GM12878 (cell line): Measurements from ENCODE around the gene CACNG8. TPM values are rescaled to one million over a fixed set of nuclear protein-coding genes. Genes with fewer than 3 reads are reported as not detected.

Source experiments
- ATAC-seq: fragments of 200-7000 bp; cut with Tn5 transposase; 3 replicates; pipeline ENCODE4 v1.9.1; 2020; ENCODE audit warnings: mild to moderate bottlenecking, moderate library complexity
- BruUV-seq: library from RNA; stranded (reverse); fragments of 400-500 nt; replicated peaks from 2 replicates; lab custom pipeline; 2021; lab: Mats Ljungman, UMichigan
- CTCF ChIA-PET: fragments of 300-600 bp; sonication (Branson Sonifier 250); formaldehyde crosslinking; extraction: SDS; loops from one replicate; lab custom pipeline; 2021; ENCODE audit warnings: inconsistent platforms; lab: Yijun Ruan, JAX
- POLR2A ChIA-PET: fragments of 350-600 bp; formaldehyde crosslinking; extraction: SDS; loops from one replicate; lab custom pipeline; 2021; ENCODE audit warnings: inconsistent platforms; lab: Charles Lee
- RAD21 ChIA-PET: fragments of 300-600 bp; sonication (Branson Sonifier 250); formaldehyde crosslinking; loops from one replicate; lab custom pipeline; 2023; ENCODE audit warnings: antibody characterized with exemption; ENCODE audit not compliant: unreplicated experiment; lab: Charles Lee
- SMC1A ChIA-PET: fragments of 300-600 bp; sonication (Branson Sonifier 250); formaldehyde crosslinking; loops from one replicate; lab custom pipeline; 2023; ENCODE audit not compliant: unreplicated experiment, uncharacterized antibody; lab: Charles Lee
- DNase-seq: peaks from one replicate; pipeline ENCODE4 v3.0.0-alpha.2; 2011; ENCODE audit warnings: low read depth, low spot score
- FAIRE-seq: peaks from 3 replicates; lab custom pipeline; 2011; peaks lifted over from hg19 to GRCh38; lab: Jason Lieb, UNC
- H2AFZ ChIP-seq: 2 replicates; pipeline ENCODE4 v1.6.0; 2011; ENCODE audit warnings: low read depth, low read length, control low read depth; ENCODE audit not compliant: control insufficient read depth
- H3K27ac ChIP-seq: 2 replicates; pipeline ENCODE4 v1.5.1; 2011; ENCODE audit warnings: control low read depth; ENCODE audit not compliant: control insufficient read depth, insufficient read depth
- H3K27me3 ChIP-seq, 2 experiments: replicated peaks in 1 of 2; 2 replicates each; pipeline versions ENCODE4 v1.6.0 to v1.6.1; 2011; ENCODE audit warnings: low read length in 1 of 2; ENCODE audit not compliant: control insufficient read depth in 2 of 2, insufficient read depth in 2 of 2
- H3K36me3 ChIP-seq, 2 experiments: 2 replicates each; pipeline ENCODE4 v1.5.1; 2011; ENCODE audit warnings: low read length in 1 of 2; ENCODE audit not compliant: control insufficient read depth in 2 of 2, insufficient read depth in 2 of 2
- H3K4me1 ChIP-seq: 2 replicates; pipeline ENCODE4 v1.6.1; 2011; ENCODE audit warnings: mild to moderate bottlenecking, low read length, moderate library complexity, mixed read lengths; ENCODE audit not compliant: control insufficient read depth, insufficient read depth
- H3K4me2 ChIP-seq: 2 replicates; pipeline ENCODE4 v1.6.0; 2011; ENCODE audit warnings: control low read depth; ENCODE audit not compliant: control insufficient read depth, insufficient read depth
- H3K4me3 ChIP-seq: fragments of 200-600 bp; sonication (generic); 2 replicates; pipeline ENCODE4 v1.5.1; 2016
- H3K79me2 ChIP-seq: 2 replicates; pipeline ENCODE4 v1.6.0; 2011; ENCODE audit warnings: low read length; ENCODE audit not compliant: control insufficient read depth, insufficient read depth
- H3K9ac ChIP-seq: 2 replicates; pipeline ENCODE4 v1.8.0; 2011; ENCODE audit warnings: low read length, control low read depth, mixed read lengths; ENCODE audit not compliant: control insufficient read depth, insufficient read depth
- H3K9me3 ChIP-seq: replicated peaks from 3 replicates; pipeline ENCODE4 v1.5.1; 2011; ENCODE audit warnings: mild to moderate bottlenecking, low read length; ENCODE audit not compliant: control insufficient read depth, insufficient read depth
- H4K20me1 ChIP-seq: 2 replicates; pipeline ENCODE4 v1.6.0; 2011; ENCODE audit not compliant: control insufficient read depth, insufficient read depth
- DPF2 ChIP-seq: fragments of 450-650 bp; IDR thresholded peaks from 2 replicates; pipeline ENCODE4 v1.6.1; 2017; ENCODE audit warnings: mild to moderate bottlenecking
- HDGF ChIP-seq: fragments of 450-650 bp; IDR thresholded peaks from 2 replicates; pipeline ENCODE4 v1.6.1; 2016; ENCODE audit warnings: antibody characterized with exemption
- HSF1 ChIP-seq: fragments of 150-350 bp; IDR thresholded peaks from 2 replicates; pipeline ENCODE4 v1.6.1; 2014; ENCODE audit warnings: mild to moderate bottlenecking, low read depth, low read length
- IRF4 ChIP-seq: IDR thresholded peaks from 2 replicates; pipeline ENCODE4 v1.6.1; 2011; ENCODE audit warnings: low read depth, low read length
- MTA2 ChIP-seq: fragments of 450-650 bp; IDR thresholded peaks from 2 replicates; pipeline ENCODE4 v1.6.1; 2016; ENCODE audit warnings: low read depth, mild to moderate bottlenecking, moderate library complexity
- NKRF ChIP-seq: fragments of 450-650 bp; conservative IDR thresholded peaks from 2 replicates; pipeline ENCODE4 v1.6.1; 2017; ENCODE audit warnings: mild to moderate bottlenecking, moderate library complexity
- POLR2A ChIP-seq: IDR thresholded peaks from 2 replicates; pipeline ENCODE4 v1.6.1; 2011; ENCODE audit warnings: low read depth, mild to moderate bottlenecking, low read length
- RFX5 ChIP-seq: IDR thresholded peaks from 2 replicates; pipeline ENCODE4 v1.6.1; 2011; ENCODE audit warnings: low read depth, low read length, improper control_type of control experiment
- SMARCA5 ChIP-seq: fragments of 450-650 bp; IDR thresholded peaks from 2 replicates; pipeline ENCODE4 v1.6.1; 2017; ENCODE audit warnings: mild to moderate bottlenecking
- ZNF24 ChIP-seq: fragments of 450-650 bp; IDR thresholded peaks from 2 replicates; pipeline ENCODE4 v1.6.1; 2017; ENCODE audit warnings: antibody characterized with exemption, mild to moderate bottlenecking
- ZNF622 ChIP-seq: fragments of 450-650 bp; IDR thresholded peaks from 2 replicates; pipeline ENCODE4 v1.6.1; 2017; ENCODE audit warnings: mild to moderate bottlenecking, inconsistent platforms
- WGBS: methylation state at CpG from one replicate; pipeline ENCODE4 v1.1.6; 2016; ENCODE audit warnings: low lambda C conversion rate; ENCODE audit not compliant: insufficient replicate concordance, insufficient coverage; ENCODE audit errors: missing lambda C conversion rate; 5-methylcytosine and 5-hydroxymethylcytosine counted together
- in situ Hi-C: fragments of 300-500 bp; cut with MboI; formaldehyde crosslinking; loops from 9 replicates; pipeline ENCODE4 v1.14.3; 2018; ENCODE audit warnings: mixed read lengths
- intact Hi-C: fragments of 100-400 bp; cut with micrococcal nuclease; formaldehyde crosslinking; loops from one replicate; pipeline ENCODE4 v1.14.2; 2022; ENCODE audit not compliant: unreplicated experiment
- polyA plus RNA-seq, 11 experiments: library from polyadenylated mRNA; depleted of rRNA in 4 of 11; unstranded in 6 of 11; stranded (reverse) in 5 of 11; fragments of >200 nt; fragmentation: Nextera tagmentation in 4 of 11; fragmentation: Illumina TruSeq in 1 of 11; extraction: Ambion mirVana in 4 of 11; extraction: Trizol in 1 of 11; gene quantifications; 1 replicate in 1 of 11; 2 replicates in 10 of 11; pipeline versions ENCODE4 v1.2.1 to v1.2.3, GENCODE V29; 2011 to 2016; ENCODE audit warnings: inconsistent platforms in 2 of 11, missing spikeins in 2 of 11, low read depth in 1 of 11
- total RNA-seq, 4 experiments: library from RNA; depleted of rRNA in 3 of 4; stranded (reverse); fragments of >200 nt in 3 of 4; fragmentation: Illumina TruSeq in 1 of 4; extraction: Trizol in 1 of 4; gene quantifications; 2 replicates each; pipeline versions ENCODE4 v1.2.1 to v1.2.3, GENCODE V29; 2013 to 2021
- TF ChIP-seq, protein P1 (sequence below): IDR thresholded peaks from 2 replicates; pipeline ENCODE4 v1.6.1; 2012; ENCODE audit warnings: mild to moderate bottlenecking, low read depth, low read length

The CACNG8 gene
- total and polyA plus RNA-seq, 10 of the 15 experiments (the other 5 are each of a cell fraction or from before 2014, with no cell fraction given) = not detected

DNA sequence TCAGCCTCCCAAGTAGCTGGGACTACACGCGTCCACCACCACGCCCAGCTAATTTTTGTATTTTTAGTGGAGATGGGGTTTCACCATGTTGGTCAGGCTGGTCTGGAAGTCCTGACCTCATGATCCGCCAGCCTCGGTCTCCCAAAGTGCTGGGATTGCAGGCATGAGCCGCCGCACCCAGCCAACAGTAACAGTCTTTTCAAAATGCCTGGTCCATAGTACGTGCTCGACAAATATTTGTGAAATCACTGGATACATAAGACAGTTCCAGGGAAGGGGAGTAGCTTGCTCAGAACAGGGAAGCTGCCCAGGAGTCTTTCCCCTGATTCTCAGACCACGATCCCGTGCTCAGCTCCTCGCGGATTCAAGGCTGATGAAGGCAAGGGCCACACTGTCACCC is 59.2 kb downstream of the CACNG8 start (continued):
- TF ChIP-seq NKRF (no peak), RFX5 (no peak)

- no TSS peak for BruUV-seq
- TF ChIP-seq SMARCA5 (no peak), IRF4 (no peak), HDGF (no peak), MTA2 (no peak), DPF2 (no peak), ZNF622 (no peak), ZNF24 (no peak), HSF1 (no peak), POLR2A (no peak)
- TF ChIP-seq, protein P1, sequence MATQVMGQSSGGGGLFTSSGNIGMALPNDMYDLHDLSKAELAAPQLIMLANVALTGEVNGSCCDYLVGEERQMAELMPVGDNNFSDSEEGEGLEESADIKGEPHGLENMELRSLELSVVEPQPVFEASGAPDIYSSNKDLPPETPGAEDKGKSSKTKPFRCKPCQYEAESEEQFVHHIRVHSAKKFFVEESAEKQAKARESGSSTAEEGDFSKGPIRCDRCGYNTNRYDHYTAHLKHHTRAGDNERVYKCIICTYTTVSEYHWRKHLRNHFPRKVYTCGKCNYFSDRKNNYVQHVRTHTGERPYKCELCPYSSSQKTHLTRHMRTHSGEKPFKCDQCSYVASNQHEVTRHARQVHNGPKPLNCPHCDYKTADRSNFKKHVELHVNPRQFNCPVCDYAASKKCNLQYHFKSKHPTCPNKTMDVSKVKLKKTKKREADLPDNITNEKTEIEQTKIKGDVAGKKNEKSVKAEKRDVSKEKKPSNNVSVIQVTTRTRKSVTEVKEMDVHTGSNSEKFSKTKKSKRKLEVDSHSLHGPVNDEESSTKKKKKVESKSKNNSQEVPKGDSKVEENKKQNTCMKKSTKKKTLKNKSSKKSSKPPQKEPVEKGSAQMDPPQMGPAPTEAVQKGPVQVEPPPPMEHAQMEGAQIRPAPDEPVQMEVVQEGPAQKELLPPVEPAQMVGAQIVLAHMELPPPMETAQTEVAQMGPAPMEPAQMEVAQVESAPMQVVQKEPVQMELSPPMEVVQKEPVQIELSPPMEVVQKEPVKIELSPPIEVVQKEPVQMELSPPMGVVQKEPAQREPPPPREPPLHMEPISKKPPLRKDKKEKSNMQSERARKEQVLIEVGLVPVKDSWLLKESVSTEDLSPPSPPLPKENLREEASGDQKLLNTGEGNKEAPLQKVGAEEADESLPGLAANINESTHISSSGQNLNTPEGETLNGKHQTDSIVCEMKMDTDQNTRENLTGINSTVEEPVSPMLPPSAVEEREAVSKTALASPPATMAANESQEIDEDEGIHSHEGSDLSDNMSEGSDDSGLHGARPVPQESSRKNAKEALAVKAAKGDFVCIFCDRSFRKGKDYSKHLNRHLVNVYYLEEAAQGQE = no peak
- no peak overlapping the region for H2AFZ ChIP-seq
- no peak overlapping the region for H3K4me3 ChIP-seq
- H3K27me3 ChIP-seq = no peaks in the 10 kb centered on the region
- no peak for DNase-seq
- no peaks in the 10 kb centered on the region for H3K4me1 ChIP-seq
- H3K79me2 ChIP-seq = no peaks in the 10 kb centered on the region
- no peak overlapping the region for H3K9ac ChIP-seq
- RAD21 ChIA-PET = interaction anchor here (0.9 to 2.9 kb wide), 2 partner anchors 230 to 598 kb away, joined by 3 to 13 read pairs; no protein-coding TSS in a partner anchor
- SMC1A ChIA-PET = interaction anchor here (1.1 kb wide), 1 partner anchor 980 kb away, joined by 3 read pairs; no protein-coding TSS in a partner anchor
- H3K4me2 ChIP-seq = no peak overlapping the region
- POLR2A ChIA-PET = no interaction called here
- 20% methylated on average over 3 of the region's 3 CpGs for WGBS
- no peak for ATAC-seq
- H3K9me3 ChIP-seq = no peaks in the 10 kb centered on the region; the same call in 2 of the 3 replicates
- H3K27ac ChIP-seq = no peak overlapping the region
- CTCF ChIA-PET = interaction anchor here (0.9 to 2.4 kb wide), 8 partner anchors 12 to 828 kb away, joined by 3 to 16 read pairs (median 6); no protein-coding TSS in a partner anchor
- in situ Hi-C loops = loop anchor here (10.0 kb wide), 2 partner anchors 598 to 828 kb away; partner anchors contain the start of gene ZNF665
- no peak for FAIRE-seq
- no peaks in the 10 kb centered on the region for H3K36me3 ChIP-seq
- H4K20me1 ChIP-seq = no peaks in the 10 kb centered on the region
- intact Hi-C loops = loop anchor here (10.0 kb wide), 1 partner anchor 598 kb away; no protein-coding TSS in a partner anchor
Measured at GRCh38 chr19:54023191-54023590, 60.5 kb downstream of the CACNG8 start.
